HL-60/S4 treated with phorbol 12-myristate 13-acetate at 8.2 ng/mL for 4 days and 3 days (cell line): ENCODE results near the gene PRKAR1B.

Source experiments
- in situ Hi-C: fragments of 300-500 bp; cut with MboI; formaldehyde crosslinking; loops from 2 replicates; pipeline ENCODE4 v1.15.0; 2022; ENCODE audit warnings: low sequenced_read_pairs

Gene PRKAR1B

DNA sequence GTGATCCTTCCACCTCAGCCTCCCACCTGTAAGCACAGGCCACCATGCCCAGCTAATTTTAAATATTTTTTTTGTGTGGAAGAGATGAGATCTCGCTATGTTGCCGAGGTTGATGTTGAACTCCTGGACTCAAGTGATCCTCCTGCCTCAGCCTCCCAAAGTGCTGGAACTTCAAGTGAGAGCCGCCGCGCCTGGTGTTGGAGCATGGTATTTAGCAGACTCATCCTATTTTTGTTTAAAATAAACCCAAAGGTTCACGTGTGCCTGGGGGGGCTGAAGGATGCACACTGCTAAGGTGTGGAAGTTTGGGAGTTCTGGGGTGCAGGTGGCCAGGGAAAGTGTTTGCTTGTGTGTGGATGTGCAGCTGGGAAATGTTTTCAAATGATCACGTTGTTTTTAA is 225.6 kb downstream of the PRKAR1B start:
- in situ Hi-C loops, result no loop called here

DNA sequence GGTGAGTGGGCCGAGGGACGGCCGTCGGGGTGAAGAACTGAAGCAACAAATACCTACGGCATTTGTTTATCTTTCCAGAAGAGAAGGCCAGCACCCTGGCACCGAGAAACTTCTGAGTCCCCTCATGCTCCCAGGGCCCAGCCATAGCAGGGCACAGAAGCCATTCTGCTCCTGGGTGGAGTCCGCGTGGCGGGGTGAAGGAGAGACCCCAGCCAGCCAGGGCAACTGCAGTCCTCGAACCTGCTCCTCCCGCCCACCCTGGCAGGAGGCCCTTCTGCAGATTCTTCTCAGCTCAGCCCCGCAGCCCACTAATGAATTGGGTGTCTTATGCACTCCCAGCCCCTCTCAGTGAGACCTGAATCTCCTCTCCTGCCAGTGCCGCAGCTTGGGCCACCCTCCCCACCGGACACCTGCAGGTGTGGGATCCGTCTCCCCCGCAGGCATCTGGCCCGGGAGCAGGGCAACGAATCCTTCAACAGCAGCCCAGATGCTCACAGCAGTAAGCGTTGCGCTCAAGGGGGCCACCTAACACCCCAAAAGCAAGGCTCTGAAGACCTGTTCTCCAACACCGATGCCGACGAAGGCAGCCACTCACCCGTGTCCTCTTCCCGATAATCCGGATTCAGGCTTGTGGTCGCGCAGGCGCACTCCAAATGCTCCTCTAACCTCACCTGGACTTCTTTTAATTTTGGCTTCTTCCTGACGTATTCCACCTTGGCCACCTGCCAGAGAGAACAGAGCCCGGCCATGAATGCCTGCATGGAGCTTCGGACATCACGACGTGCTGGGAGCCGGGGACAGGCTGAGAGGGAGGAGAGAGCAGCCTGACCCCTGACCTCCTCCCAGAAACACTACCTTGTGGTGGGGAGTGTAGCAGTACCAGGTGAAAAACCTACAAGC is 226.3 kb downstream of the PRKAR1B start:
- in situ Hi-C loops, result no loop called here

DNA sequence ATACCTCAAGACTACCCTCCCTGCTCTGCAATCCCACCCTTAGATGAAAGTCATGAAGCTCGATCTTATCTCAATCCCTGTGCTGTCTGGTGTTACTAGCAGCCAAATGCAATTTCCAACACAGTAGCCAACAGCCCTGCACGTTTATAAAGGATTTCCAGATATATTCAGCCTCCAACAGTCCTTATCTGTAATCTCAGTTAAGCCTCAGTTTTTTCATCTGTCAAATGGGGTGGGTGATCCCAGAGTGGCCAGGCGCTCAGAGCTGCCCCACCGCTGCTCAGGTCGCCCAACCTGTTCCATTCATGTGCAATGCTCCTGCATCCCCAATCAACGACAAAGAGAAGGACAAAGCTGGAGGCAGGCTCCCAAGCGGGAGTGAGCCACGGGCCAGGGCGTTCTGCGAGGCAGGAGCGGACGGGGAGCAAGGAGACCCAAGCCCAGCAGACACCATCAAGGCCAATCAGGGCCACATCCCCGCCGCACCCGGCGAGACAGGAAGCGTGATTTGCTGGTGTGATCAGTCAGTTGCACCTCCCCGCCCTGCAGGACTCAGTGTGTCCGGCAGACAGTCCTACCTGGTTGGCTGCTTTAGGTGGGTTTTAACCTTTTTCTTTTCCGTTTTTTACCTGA is 227.1 kb downstream of the PRKAR1B start:
- in situ Hi-C loops, result no loop called here
